Effector memory CD4-positive, alpha-beta T cell (primary cell): Measurements from ENCODE around the gene UBASH3B.

ENCODE experiments used
- DNase-seq, 3 donors: peaks; one replicate each; pipeline ENCODE4 v3.0.0-alpha.2; 2020
- H3K27ac ChIP-seq: 2 replicates; pipeline ENCODE4 v1.7.0; 2013; ENCODE audit warnings: mild to moderate bottlenecking, low read length, moderate library complexity; ENCODE audit not compliant: insufficient read depth, poor library complexity, severe bottlenecking
- H3K27me3 ChIP-seq: replicated peaks from 2 replicates; pipeline ENCODE4 v1.7.0; 2013; ENCODE audit warnings: mild to moderate bottlenecking, low read length; ENCODE audit not compliant: insufficient read depth, control insufficient read depth, poor library complexity, severe bottlenecking
- H3K36me3 ChIP-seq: 2 replicates; pipeline ENCODE4 v1.7.0; 2013; ENCODE audit warnings: mild to moderate bottlenecking, low read length, moderate library complexity; ENCODE audit not compliant: control insufficient read depth, insufficient read depth
- H3K4me1 ChIP-seq: 2 replicates; pipeline ENCODE4 v1.7.0; 2013; ENCODE audit warnings: low read length, mild to moderate bottlenecking; ENCODE audit not compliant: control insufficient read depth, insufficient read depth, poor library complexity, severe bottlenecking
- H3K4me3 ChIP-seq: 2 replicates; pipeline ENCODE4 v1.7.0; 2013; ENCODE audit warnings: low read length, low read depth, mild to moderate bottlenecking; ENCODE audit not compliant: insufficient read depth, poor library complexity, severe bottlenecking
- H3K9me3 ChIP-seq: 2 replicates; pipeline ENCODE4 v1.7.0; 2013; ENCODE audit warnings: mild to moderate bottlenecking, low read length, moderate library complexity; ENCODE audit not compliant: control insufficient read depth

UBASH3B gene

GRCh38 chr11:122686111-122686510 lies 30.6 kb downstream of the UBASH3B start:
- Histone ChIP-seq H3K4me1 (peaks cover 13% of the 10 kb centered on the region), H3K9me3 (no peaks in the 10 kb centered on the region), H3K36me3 (no peaks in the 10 kb centered on the region), H3K27ac (no peak overlapping the region), H3K4me3 (no peak overlapping the region), H3K27me3 (no peaks in the 10 kb centered on the region)
- DNase-seq: no peak

GRCh38 chr11:122690384-122690783 lies 34.9 kb downstream of the UBASH3B start:
- H3K4me1 ChIP-seq: peaks cover 22% of the 10 kb centered on the region

GRCh38 chr11:122690801-122691548 lies 35.5 kb downstream of the UBASH3B start:
- H3K4me1 ChIP-seq: peaks cover 28% of the 10 kb centered on the region
- no peaks in the 10 kb centered on the region for H3K36me3 ChIP-seq
- H3K4me3 ChIP-seq: peak overlapping the region; percentile 37
- peak overlapping the region; percentile 60 for H3K27ac ChIP-seq
- no peak for DNase-seq
- no peaks in the 10 kb centered on the region for H3K9me3 ChIP-seq
- no peaks in the 10 kb centered on the region for H3K27me3 ChIP-seq

More at GRCh38 chr11:122690384-122690783, 34.9 kb downstream of the UBASH3B start:
- no peak for DNase-seq
- H3K4me3 ChIP-seq: peak overlapping the region; percentile 37
- H3K36me3 ChIP-seq: no peaks in the 10 kb centered on the region
- no peaks in the 10 kb centered on the region for H3K9me3 ChIP-seq
- H3K27ac ChIP-seq: peak overlapping the region; percentile 60
- H3K27me3 ChIP-seq: no peaks in the 10 kb centered on the region

- no peaks in the 10 kb centered on the region for H3K36me3 ChIP-seq
- no peak overlapping the region for H3K4me3 ChIP-seq
- H3K4me1 ChIP-seq: peaks cover 35% of the 10 kb centered on the region
- no peaks in the 10 kb centered on the region for H3K9me3 ChIP-seq
- H3K27ac ChIP-seq: peak overlapping the region; percentile 60
- DNase-seq: no peak
- no peaks in the 10 kb centered on the region for H3K27me3 ChIP-seq
Observed at GRCh38 chr11:122691549-122692150, 36.1 kb downstream of the UBASH3B start.

- Histone ChIP-seq H3K36me3 (no peaks in the 10 kb centered on the region), H3K27ac (peak overlapping the region; percentile 60), H3K4me1 (peaks cover 43% of the 10 kb centered on the region), H3K4me3 (no peak overlapping the region), H3K27me3 (no peaks in the 10 kb centered on the region), H3K9me3 (no peaks in the 10 kb centered on the region)
- no peak for DNase-seq
Observed at GRCh38 chr11:122692444-122692843, 36.9 kb downstream of the UBASH3B start.

GRCh38 chr11:122695076-122695615 lies 39.6 kb downstream of the UBASH3B start:
- Histone ChIP-seq H3K9me3 (no peaks in the 10 kb centered on the region), H3K36me3 (no peaks in the 10 kb centered on the region), H3K4me1 (peaks cover 53% of the 10 kb centered on the region), H3K27me3 (no peaks in the 10 kb centered on the region), H3K4me3 (no peak overlapping the region), H3K27ac (no peak overlapping the region)
- no peak for DNase-seq

- peak; percentile 35 to 64 (median 43) for DNase-seq
- peaks cover 40% of the 10 kb centered on the region for H3K4me1 ChIP-seq
- peak overlapping the region; percentile 20 for H3K4me3 ChIP-seq
- peak overlapping the region; percentile 69 for H3K27ac ChIP-seq
- H3K36me3 ChIP-seq: no peaks in the 10 kb centered on the region
- no peaks in the 10 kb centered on the region for H3K27me3 ChIP-seq
- H3K9me3 ChIP-seq: no peaks in the 10 kb centered on the region
Observed at GRCh38 chr11:122696662-122697061, 41.1 kb downstream of the UBASH3B start.

GRCh38 chr11:122697636-122698167 lies 42.2 kb downstream of the UBASH3B start:
- Histone ChIP-seq H3K4me1 (peaks cover 37% of the 10 kb centered on the region), H3K9me3 (no peaks in the 10 kb centered on the region), H3K27ac (peak overlapping the region; percentile 69), H3K36me3 (no peaks in the 10 kb centered on the region), H3K4me3 (peak overlapping the region; percentile 13), H3K27me3 (no peaks in the 10 kb centered on the region)
- DNase-seq: peak in 1 of 3 donors; percentile 34

- Histone ChIP-seq H3K4me3 (peak overlapping the region; percentile 13), H3K9me3 (no peaks in the 10 kb centered on the region), H3K4me1 (peaks cover 37% of the 10 kb centered on the region), H3K36me3 (no peaks in the 10 kb centered on the region), H3K27ac (peak overlapping the region; percentile 69), H3K27me3 (no peaks in the 10 kb centered on the region)
- no peak for DNase-seq
Observed at GRCh38 chr11:122698392-122698791, 42.9 kb downstream of the UBASH3B start.

GRCh38 chr11:122700666-122701065 lies 45.1 kb downstream of the UBASH3B start:
- H3K27ac ChIP-seq: no peak overlapping the region
- H3K9me3 ChIP-seq: no peaks in the 10 kb centered on the region
- H3K36me3 ChIP-seq: no peaks in the 10 kb centered on the region
- H3K4me3 ChIP-seq: no peak overlapping the region
- H3K4me1 ChIP-seq: peaks cover 39% of the 10 kb centered on the region
- no peak for DNase-seq
- no peaks in the 10 kb centered on the region for H3K27me3 ChIP-seq
